Ascending aorta (tissue), 2 donors: ENCODE results near the gene CNTN2. TPM values are rescaled to one million over a fixed set of nuclear protein-coding genes. Genes with fewer than 3 reads are reported as not detected.

Experiments
- DNase-seq, 2 donors: peaks; one replicate each; pipeline ENCODE4 v3.0.0-alpha.2; 2019; ENCODE audit warnings: low spot score in 2 of 2
- H3K27ac ChIP-seq, 2 donors: fragments of 200-600 bp; sonication (generic); one replicate each; pipeline ENCODE4 v1.5.1; 2016 to 2017; ENCODE audit warnings: mild to moderate bottlenecking in 1 of 2
- H3K27me3 ChIP-seq: fragments of 200-600 bp; sonication (generic); one replicate; pipeline ENCODE4 v1.5.1; 2017
- H3K36me3 ChIP-seq, 2 donors: fragments of 200-600 bp; sonication (generic); one replicate each; pipeline ENCODE4 v1.5.1; 2016
- H3K4me1 ChIP-seq, 2 donors: fragments of 200-600 bp; sonication (generic); one replicate each; pipeline ENCODE4 v1.5.1; 2016 to 2017; ENCODE audit warnings: mild to moderate bottlenecking in 1 of 2
- H3K4me3 ChIP-seq, 2 donors: fragments of 200-600 bp; sonication (generic); one replicate each; pipeline ENCODE4 v1.5.1; 2016 to 2017; ENCODE audit warnings: mild to moderate bottlenecking in 1 of 2
- H3K9me3 ChIP-seq, 2 donors: fragments of 200-600 bp; sonication (generic); one replicate each; pipeline ENCODE4 v1.5.1; 2016
- CTCF ChIP-seq, 3 experiments: fragments of 200-600 bp in 2 of 3; fragments of 450-650 bp in 1 of 3; sonication (generic) in 2 of 3; IDR thresholded peaks; one replicate each; pipeline ENCODE4 v1.5.1; 2016 to 2019; ENCODE audit warnings: antibody characterized with exemption in 3 of 3, mild to moderate bottlenecking in 1 of 3, moderate library complexity in 1 of 3
- intact Hi-C: fragments of 100-400 bp; cut with DNase I; formaldehyde crosslinking; loops from one replicate; pipeline ENCODE4 v1.15.1; 2023
- total RNA-seq: library from RNA; depleted of rRNA; stranded (reverse); fragments of >200 nt; gene quantifications from one replicate; pipeline ENCODE4 v1.1.0, GENCODE V29; 2016

CNTN2 gene
- total RNA-seq, 1 donor from 2014 or later = 0.32 TPM

- no peaks in the 10 kb centered on the region for H3K9me3 ChIP-seq
- intact Hi-C loops = no loop called here
- no peak overlapping the region for H3K4me3 ChIP-seq
- DNase-seq = no peak
- no peak overlapping the region for H3K27ac ChIP-seq
- TF ChIP-seq CTCF (IDR thresholded peaks at IDR 0.05) = no peak
- no peaks in the 10 kb centered on the region for H3K27me3 ChIP-seq
- H3K36me3 ChIP-seq = no peaks in the 10 kb centered on the region
- H3K4me1 ChIP-seq = no peaks in the 10 kb centered on the region
Observed at GRCh38 chr1:205016584-205016983, 26.4 kb upstream of the CNTN2 start.

- H3K9me3 ChIP-seq = no peaks in the 10 kb centered on the region
- no peaks in the 10 kb centered on the region for H3K27me3 ChIP-seq
- intact Hi-C loops = no loop called here
Observed at GRCh38 chr1:205017001-205017400, 26.0 kb upstream of the CNTN2 start.

GRCh38 chr1:205017766-205018165 lies 25.2 kb upstream of the CNTN2 start:
- H3K27ac ChIP-seq = no peak overlapping the region
- no peaks in the 10 kb centered on the region for H3K9me3 ChIP-seq
- no peak overlapping the region for H3K4me3 ChIP-seq
- DNase-seq = no peak
- H3K27me3 ChIP-seq = no peaks in the 10 kb centered on the region
- no peaks in the 10 kb centered on the region for H3K36me3 ChIP-seq
- no peak for TF ChIP-seq CTCF (IDR thresholded peaks at IDR 0.05)
- intact Hi-C loops = no loop called here
- no peaks in the 10 kb centered on the region for H3K4me1 ChIP-seq

More at GRCh38 chr1:205017001-205017400, 26.0 kb upstream of the CNTN2 start:
- H3K4me3 ChIP-seq = no peak overlapping the region
- DNase-seq = no peak
- H3K4me1 ChIP-seq = no peaks in the 10 kb centered on the region
- no peaks in the 10 kb centered on the region for H3K36me3 ChIP-seq
- H3K27ac ChIP-seq = no peak overlapping the region
- no peak for TF ChIP-seq CTCF (IDR thresholded peaks at IDR 0.05)

GRCh38 chr1:205018381-205018780 lies 24.6 kb upstream of the CNTN2 start:
- TF ChIP-seq CTCF (IDR thresholded peaks at IDR 0.05) = no peak
- no peaks in the 10 kb centered on the region for H3K36me3 ChIP-seq
- no peak overlapping the region for H3K4me3 ChIP-seq
- no peaks in the 10 kb centered on the region for H3K27me3 ChIP-seq
- DNase-seq = no peak
- H3K9me3 ChIP-seq = no peaks in the 10 kb centered on the region
- intact Hi-C loops = no loop called here
- H3K4me1 ChIP-seq = no peaks in the 10 kb centered on the region
- H3K27ac ChIP-seq = no peak overlapping the region

- no peak overlapping the region for H3K4me3 ChIP-seq
- H3K4me1 ChIP-seq = no peaks in the 10 kb centered on the region
- H3K36me3 ChIP-seq = no peaks in the 10 kb centered on the region
- no peak for DNase-seq
- no peak overlapping the region for H3K27ac ChIP-seq
- no peaks in the 10 kb centered on the region for H3K27me3 ChIP-seq
- no peak for TF ChIP-seq CTCF (IDR thresholded peaks at IDR 0.05)
- H3K9me3 ChIP-seq = no peaks in the 10 kb centered on the region
- intact Hi-C loops = no loop called here
Observed at GRCh38 chr1:205020466-205020865, 22.5 kb upstream of the CNTN2 start.

- no peak overlapping the region for H3K4me3 ChIP-seq
- H3K36me3 ChIP-seq = no peaks in the 10 kb centered on the region
- intact Hi-C loops = no loop called here
- no peaks in the 10 kb centered on the region for H3K4me1 ChIP-seq
- no peak overlapping the region for H3K27ac ChIP-seq
- no peak for TF ChIP-seq CTCF (IDR thresholded peaks at IDR 0.05)
- DNase-seq = no peak
- H3K27me3 ChIP-seq = no peaks in the 10 kb centered on the region
- no peaks in the 10 kb centered on the region for H3K9me3 ChIP-seq
Observed at GRCh38 chr1:205024679-205025078, 18.3 kb upstream of the CNTN2 start.
